ENCODE data around the gene CKAP5.
"Not testable (repeated sequence)": the region's sequence is repeated elsewhere in the genome, so short reads cannot be mapped to it uniquely, and the experiment has no call there.

CKAP5 gene

GRCh38 chr11:46726206-46726862 lies 119.7 kb downstream of the CKAP5 start:
- no peak for DNase-seq (ENCODE audit: low read depth)

GRCh38 chr11:46725338-46726205 lies 120.5 kb downstream of the CKAP5 start:
- no peak for DNase-seq (ENCODE audit: low read depth)

- DNase-seq (ENCODE audit: low read depth), result no peak
These were observed 122.0 kb downstream of the CKAP5 start for GRCh38 chr11:46724088-46724487.

GRCh38 chr11:46723359-46723680 lies 122.8 kb downstream of the CKAP5 start:
- DNase-seq (ENCODE audit: low read depth), result no peak

- no peak for DNase-seq (ENCODE audit: low read depth)
These were observed 123.3 kb downstream of the CKAP5 start for GRCh38 chr11:46722566-46723358.

- no peak for DNase-seq (ENCODE audit: low read depth)
These were observed 124.8 kb downstream of the CKAP5 start for GRCh38 chr11:46721286-46721685.

- DNase-seq (ENCODE audit: low read depth), result no peak
These were observed 126.4 kb downstream of the CKAP5 start for GRCh38 chr11:46719543-46720218.

- no peak for DNase-seq (ENCODE audit: low read depth)
These were observed 127.0 kb downstream of the CKAP5 start, which contains the start of gene F2 for GRCh38 chr11:46719048-46719542. TSS of gene F2 (plus strand) at chr11:46719213. CDS start at chr11:46719236, 23 bp downstream.

- DNase-seq (ENCODE audit: low read depth), result no peak
These were observed 127.7 kb downstream of the CKAP5 start for GRCh38 chr11:46718155-46719019.

- DNase-seq (ENCODE audit: low read depth), result not testable (repeated sequence)
These were observed 128.3 kb downstream of the CKAP5 start for GRCh38 chr11:46717825-46718154.

GRCh38 chr11:46712874-46713576 lies 133.1 kb downstream of the CKAP5 start:
- DNase-seq (ENCODE audit: low read depth), result no peak

- DNase-seq (ENCODE audit: low read depth), result no peak
These were observed 134.8 kb downstream of the CKAP5 start for GRCh38 chr11:46711303-46711702.

GRCh38 chr11:46710821-46711269 lies 135.2 kb downstream of the CKAP5 start:
- no peak for DNase-seq (ENCODE audit: low read depth)

- DNase-seq (ENCODE audit: low read depth), result not testable (repeated sequence)
These were observed 136.7 kb downstream of the CKAP5 start for GRCh38 chr11:46709351-46709750.

- no peak for DNase-seq (ENCODE audit: low read depth)
These were observed 139.2 kb downstream of the CKAP5 start for GRCh38 chr11:46706886-46707285.

- DNase-seq (ENCODE audit: low read depth), result no peak
These were observed 140.9 kb downstream of the CKAP5 start for GRCh38 chr11:46705070-46705688.

- no peak for DNase-seq (ENCODE audit: low read depth)
These were observed 144.9 kb downstream of the CKAP5 start for GRCh38 chr11:46701078-46701654.

GRCh38 chr11:46700241-46701077 lies 145.6 kb downstream of the CKAP5 start, which contains the start of the genes ARHGAP1 and ZNF408:
TSS of gene ARHGAP1 (minus strand) at chr11:46700619. CDS start at chr11:46696107, 4,512 bp downstream.
TSS of gene ZNF408 (plus strand) at chr11:46701031. CDS start at chr11:46701048, 17 bp downstream.
- peak; percentile 99 for DNase-seq (ENCODE audit: low read depth)
